ES-I3 (cell line): ENCODE data around the gene RIPK4.

Source experiments
- H3K36me3 ChIP-seq: 2 replicates; pipeline ENCODE4 v1.6.1; 2013; ENCODE audit warnings: mild to moderate bottlenecking, low read length, control low read depth, moderate library complexity; ENCODE audit not compliant: insufficient read depth
- H3K4me1 ChIP-seq: 2 replicates; pipeline ENCODE4 v1.6.1; 2013; ENCODE audit warnings: mild to moderate bottlenecking, control low read depth, low read length; ENCODE audit not compliant: insufficient read depth
- H3K9ac ChIP-seq: 2 replicates; pipeline ENCODE4 v1.6.1; 2013; ENCODE audit warnings: low read depth, mild to moderate bottlenecking, low read length, moderate library complexity
- H3K9me3 ChIP-seq: 2 replicates; pipeline ENCODE4 v1.6.1; 2013; ENCODE audit warnings: mild to moderate bottlenecking, low read length, moderate library complexity; ENCODE audit not compliant: control insufficient read depth, insufficient read depth

Gene RIPK4

GRCh38 chr21:41759926-41760325 is 6.9 kb downstream of the RIPK4 start:
- peaks cover 20% of the 10 kb centered on the region; the same call in 1 of the 2 replicates for H3K4me1 ChIP-seq
- no peaks in the 10 kb centered on the region for H3K9me3 ChIP-seq
- no peak overlapping the region for H3K9ac ChIP-seq
- H3K36me3 ChIP-seq: no peaks in the 10 kb centered on the region

- Histone ChIP-seq H3K4me1 (peaks cover 25% of the 10 kb centered on the region; the same call in 1 of the 2 replicates), H3K36me3 (no peaks in the 10 kb centered on the region), H3K9ac (no peak overlapping the region), H3K9me3 (no peaks in the 10 kb centered on the region)
These were observed 7.5 kb downstream of the RIPK4 start for GRCh38 chr21:41759214-41759840.

- no peaks in the 10 kb centered on the region for H3K36me3 ChIP-seq
- H3K9me3 ChIP-seq: no peaks in the 10 kb centered on the region
- no peak overlapping the region for H3K9ac ChIP-seq
- H3K4me1 ChIP-seq: peaks cover 32% of the 10 kb centered on the region
These were observed 8.3 kb downstream of the RIPK4 start for GRCh38 chr21:41758550-41758949.

GRCh38 chr21:41755934-41756773 is 10.7 kb downstream of the RIPK4 start:
- Histone ChIP-seq H3K9ac (no peak overlapping the region), H3K4me1 (peaks cover 47% of the 10 kb centered on the region)

GRCh38 chr21:41755258-41755933 is 11.5 kb downstream of the RIPK4 start:
- peaks cover 44% of the 10 kb centered on the region for H3K4me1 ChIP-seq
- no peaks in the 10 kb centered on the region for H3K36me3 ChIP-seq
- no peaks in the 10 kb centered on the region for H3K9me3 ChIP-seq
- H3K9ac ChIP-seq: no peak overlapping the region

More at GRCh38 chr21:41755934-41756773, 10.7 kb downstream of the RIPK4 start:
- H3K36me3 ChIP-seq: no peaks in the 10 kb centered on the region
- no peaks in the 10 kb centered on the region for H3K9me3 ChIP-seq

- no peak overlapping the region for H3K9ac ChIP-seq
- no peaks in the 10 kb centered on the region for H3K36me3 ChIP-seq
- no peaks in the 10 kb centered on the region for H3K9me3 ChIP-seq
- peaks cover 40% of the 10 kb centered on the region for H3K4me1 ChIP-seq
These were observed 12.4 kb downstream of the RIPK4 start for GRCh38 chr21:41754479-41754891.

GRCh38 chr21:41753006-41753898 is 13.6 kb downstream of the RIPK4 start:
- H3K9ac ChIP-seq: no peak overlapping the region
- peaks cover 38% of the 10 kb centered on the region for H3K4me1 ChIP-seq
- H3K36me3 ChIP-seq: no peaks in the 10 kb centered on the region
- H3K9me3 ChIP-seq: no peaks in the 10 kb centered on the region

GRCh38 chr21:41752231-41752681 is 14.6 kb downstream of the RIPK4 start:
- H3K36me3 ChIP-seq: no peaks in the 10 kb centered on the region; the same call in 1 of the 2 replicates
- no peaks in the 10 kb centered on the region for H3K9me3 ChIP-seq
- H3K9ac ChIP-seq: no peak overlapping the region
- H3K4me1 ChIP-seq: peaks cover 38% of the 10 kb centered on the region

GRCh38 chr21:41751611-41752011 is 15.2 kb downstream of the RIPK4 start:
- Histone ChIP-seq H3K36me3 (no peaks in the 10 kb centered on the region; the same call in 1 of the 2 replicates), H3K9ac (no peak overlapping the region), H3K9me3 (no peaks in the 10 kb centered on the region), H3K4me1 (peaks cover 38% of the 10 kb centered on the region)

- Histone ChIP-seq H3K36me3 (no peaks in the 10 kb centered on the region; the same call in 1 of the 2 replicates), H3K4me1 (peaks cover 38% of the 10 kb centered on the region), H3K9me3 (no peaks in the 10 kb centered on the region)
These were observed 16.2 kb downstream of the RIPK4 start for GRCh38 chr21:41750532-41751151.

GRCh38 chr21:41750051-41750450 is 16.8 kb downstream of the RIPK4 start:
- Histone ChIP-seq H3K9ac (no peak overlapping the region), H3K4me1 (peaks cover 38% of the 10 kb centered on the region), H3K9me3 (no peaks in the 10 kb centered on the region), H3K36me3 (no peaks in the 10 kb centered on the region; the same call in none of the 2 replicates)

More at GRCh38 chr21:41750532-41751151, 16.2 kb downstream of the RIPK4 start:
- no peak overlapping the region for H3K9ac ChIP-seq

GRCh38 chr21:41749286-41749685 is 17.6 kb downstream of the RIPK4 start:
- no peaks in the 10 kb centered on the region; the same call in none of the 2 replicates for H3K36me3 ChIP-seq

More at GRCh38 chr21:41749286-41749685, 17.6 kb downstream of the RIPK4 start:
- no peak overlapping the region for H3K9ac ChIP-seq
- no peaks in the 10 kb centered on the region for H3K9me3 ChIP-seq
- H3K4me1 ChIP-seq: peaks cover 32% of the 10 kb centered on the region
